Trophoblast cell (in vitro differentiated cells and primary cell): ENCODE data around the gene MAP2.

Experiments used
- DNase-seq, 2 donors: peaks; one replicate each; pipeline ENCODE4 v3.0.0-alpha.2; 2016
- H2AFZ ChIP-seq: 2 replicates; pipeline ENCODE4 v1.6.1; 2013; ENCODE audit warnings: low read length, moderate library complexity, mild to moderate bottlenecking; ENCODE audit not compliant: insufficient read depth, poor library complexity
- H2AK5ac ChIP-seq: 2 replicates; pipeline ENCODE4 v1.6.1; 2013; ENCODE audit warnings: mild to moderate bottlenecking, low read length
- H2BK120ac ChIP-seq: 2 replicates; pipeline ENCODE4 v1.6.1; 2013; ENCODE audit warnings: low read length, mild to moderate bottlenecking, moderate library complexity; ENCODE audit not compliant: insufficient read depth, poor library complexity
- H2BK12ac ChIP-seq: 2 replicates; pipeline ENCODE4 v1.6.1; 2013; ENCODE audit warnings: mild to moderate bottlenecking, low read length, moderate library complexity
- H2BK5ac ChIP-seq: 2 replicates; pipeline ENCODE4 v1.6.1; 2013; ENCODE audit warnings: low read length, low read depth, moderate library complexity, mild to moderate bottlenecking; ENCODE audit not compliant: poor library complexity
- H3K14ac ChIP-seq: 2 replicates; pipeline ENCODE4 v1.6.1; 2013; ENCODE audit warnings: mild to moderate bottlenecking, low read length
- H3K18ac ChIP-seq: 2 replicates; pipeline ENCODE4 v1.6.1; 2013; ENCODE audit warnings: mild to moderate bottlenecking, low read length
- H3K23ac ChIP-seq: 2 replicates; pipeline ENCODE4 v1.6.1; 2013; ENCODE audit warnings: low read length
- H3K27ac ChIP-seq: 2 replicates; pipeline ENCODE4 v1.5.1; 2013; ENCODE audit warnings: low read depth, mild to moderate bottlenecking, inconsistent platforms, low read length, moderate library complexity
- H3K27me3 ChIP-seq: 2 replicates; pipeline ENCODE4 v1.6.1; 2013; ENCODE audit warnings: inconsistent platforms, mild to moderate bottlenecking, low read length, moderate library complexity; ENCODE audit not compliant: insufficient read depth
- H3K36me3 ChIP-seq, 2 experiments: 1 replicate in 1 of 2; 2 replicates in 1 of 2; pipeline ENCODE4 v1.6.1; 2013; ENCODE audit warnings: low read length in 2 of 2, mild to moderate bottlenecking in 2 of 2, moderate library complexity in 1 of 2; ENCODE audit not compliant: insufficient read depth in 2 of 2, control insufficient read depth in 1 of 2
- H3K4ac ChIP-seq: 2 replicates; pipeline ENCODE4 v1.6.1; 2013; ENCODE audit warnings: low read depth, mild to moderate bottlenecking, low read length, moderate library complexity
- H3K4me1 ChIP-seq, 2 experiments: 1 replicate in 1 of 2; 2 replicates in 1 of 2; pipeline ENCODE4 v1.6.1; 2013; ENCODE audit warnings: low read length in 2 of 2, mild to moderate bottlenecking in 2 of 2, moderate library complexity in 1 of 2; ENCODE audit not compliant: insufficient read depth in 2 of 2, control insufficient read depth in 1 of 2
- H3K4me2 ChIP-seq: 2 replicates; pipeline ENCODE4 v1.6.1; 2013; ENCODE audit warnings: inconsistent platforms, mild to moderate bottlenecking, low read length, moderate library complexity
- H3K4me3 ChIP-seq: 2 replicates; pipeline ENCODE4 v1.5.1; 2013; ENCODE audit warnings: mild to moderate bottlenecking, low read depth, low read length, inconsistent platforms
- H3K79me1 ChIP-seq: one replicate; pipeline ENCODE4 v1.6.1; 2013; ENCODE audit warnings: low read length
- H3K79me2 ChIP-seq: 2 replicates; pipeline ENCODE4 v1.6.1; 2013; ENCODE audit warnings: low read length, mild to moderate bottlenecking; ENCODE audit not compliant: control insufficient read depth, insufficient read depth, poor library complexity
- H3K9ac ChIP-seq: 2 replicates; pipeline ENCODE4 v1.6.1; 2013; ENCODE audit warnings: mild to moderate bottlenecking, low read length
- H3K9me3 ChIP-seq: 2 replicates; pipeline ENCODE4 v1.6.1; 2013; ENCODE audit warnings: low read depth, mild to moderate bottlenecking, control low read depth, inconsistent platforms, low read length; ENCODE audit not compliant: insufficient read depth
- H4K12ac ChIP-seq: 2 replicates; pipeline ENCODE4 v1.6.1; 2013; ENCODE audit warnings: low read depth, mild to moderate bottlenecking, low read length, moderate library complexity
- H4K8ac ChIP-seq: 2 replicates; pipeline ENCODE4 v1.6.1; 2013; ENCODE audit warnings: low read depth, mild to moderate bottlenecking, low read length, moderate library complexity
- H4K91ac ChIP-seq: one replicate; pipeline ENCODE4 v1.6.1; 2013; ENCODE audit warnings: low read depth, mild to moderate bottlenecking, low read length, moderate library complexity
- WGBS: extraction: QIAGEN DNeasy Blood & Tissue Kit; methylation state at CpG from one replicate; pipeline ENCODE4 v1.1.7; 2013; ENCODE audit warnings: missing lambda C conversion rate; ENCODE audit not compliant: insufficient read length, insufficient coverage; ENCODE audit errors: extremely low coverage; 5-methylcytosine and 5-hydroxymethylcytosine counted together

The MAP2 gene

DNA sequence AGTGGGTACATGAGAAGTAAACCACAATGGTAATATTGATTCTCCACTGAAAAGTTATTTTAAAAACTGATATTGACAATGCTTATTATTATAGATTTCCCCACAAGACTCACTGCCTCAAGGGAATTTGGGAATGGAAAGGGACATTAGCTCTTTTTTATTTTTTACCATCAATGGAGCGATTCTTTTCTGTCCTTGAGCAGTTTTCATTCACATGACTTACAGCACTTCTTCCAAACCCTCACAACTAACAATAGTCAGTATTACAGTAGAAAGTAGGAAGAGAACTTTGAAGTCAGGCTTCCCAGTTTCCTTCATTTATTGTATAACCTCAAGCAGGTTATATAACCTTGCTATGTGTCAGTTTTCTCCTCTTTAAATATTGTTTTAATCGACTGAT lies 343.5 kb downstream of the MAP2 start:
- Histone ChIP-seq H3K9me3 (no peaks in the 10 kb centered on the region), H2BK5ac (no peak overlapping the region), H3K36me3 (no peaks in the 10 kb centered on the region), H3K79me1 (no peaks in the 10 kb centered on the region), H3K27ac (no peak overlapping the region), H3K4me1 (peaks cover 2 to 4% of the 10 kb centered on the region in 2 experiments), H4K8ac (no peak overlapping the region), H3K79me2 (no peaks in the 10 kb centered on the region), H3K4me2 (no peak overlapping the region), H3K4me3 (no peak overlapping the region), H3K23ac (no peak overlapping the region), H2BK12ac (no peak overlapping the region), H4K12ac (no peak overlapping the region), H3K27me3 (peaks cover 2% of the 10 kb centered on the region), H3K4ac (no peak overlapping the region), H3K14ac (no peak overlapping the region), H3K9ac (no peak overlapping the region), H2AFZ (no peak overlapping the region), H2BK120ac (no peak overlapping the region), H4K91ac (no peak overlapping the region), H2AK5ac (no peak overlapping the region), H3K18ac (no peak overlapping the region)
- WGBS = no CpG with 5 or more reads among the region's 2 CpGs
- no peak for DNase-seq

DNA sequence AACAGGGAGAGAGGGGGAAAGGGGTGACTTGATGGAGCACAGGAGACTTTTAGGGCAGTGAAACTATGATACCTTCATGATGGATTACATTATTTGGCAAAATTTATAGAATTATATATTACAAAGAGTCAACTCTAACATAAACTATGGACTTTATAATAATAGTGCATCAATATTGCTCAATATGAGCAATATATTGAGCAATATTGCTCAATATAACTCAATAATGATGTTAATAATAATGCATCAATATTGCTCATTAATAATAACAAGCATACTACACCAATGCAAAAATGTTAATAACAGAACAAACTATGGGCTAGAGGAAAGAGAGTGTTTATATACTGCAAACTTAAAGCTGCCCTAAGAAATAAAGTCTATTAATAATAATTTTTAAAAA lies 344.7 kb downstream of the MAP2 start:
- Histone ChIP-seq H3K4me1 (peaks cover 2 to 4% of the 10 kb centered on the region in 2 experiments), H3K79me2 (no peaks in the 10 kb centered on the region), H4K8ac (no peak overlapping the region), H2BK120ac (no peak overlapping the region), H3K18ac (no peak overlapping the region), H3K36me3 (no peaks in the 10 kb centered on the region), H4K12ac (no peak overlapping the region), H3K9ac (no peak overlapping the region), H3K79me1 (no peaks in the 10 kb centered on the region), H2BK12ac (no peak overlapping the region), H2AFZ (no peak overlapping the region), H3K4me3 (no peak overlapping the region), H3K27ac (no peak overlapping the region), H3K9me3 (no peaks in the 10 kb centered on the region), H3K14ac (no peak overlapping the region), H2BK5ac (no peak overlapping the region), H4K91ac (no peak overlapping the region), H3K4ac (no peak overlapping the region), H2AK5ac (no peak overlapping the region), H3K23ac (no peak overlapping the region), H3K27me3 (peaks cover 2% of the 10 kb centered on the region), H3K4me2 (no peak overlapping the region)
- no peak for DNase-seq

DNA sequence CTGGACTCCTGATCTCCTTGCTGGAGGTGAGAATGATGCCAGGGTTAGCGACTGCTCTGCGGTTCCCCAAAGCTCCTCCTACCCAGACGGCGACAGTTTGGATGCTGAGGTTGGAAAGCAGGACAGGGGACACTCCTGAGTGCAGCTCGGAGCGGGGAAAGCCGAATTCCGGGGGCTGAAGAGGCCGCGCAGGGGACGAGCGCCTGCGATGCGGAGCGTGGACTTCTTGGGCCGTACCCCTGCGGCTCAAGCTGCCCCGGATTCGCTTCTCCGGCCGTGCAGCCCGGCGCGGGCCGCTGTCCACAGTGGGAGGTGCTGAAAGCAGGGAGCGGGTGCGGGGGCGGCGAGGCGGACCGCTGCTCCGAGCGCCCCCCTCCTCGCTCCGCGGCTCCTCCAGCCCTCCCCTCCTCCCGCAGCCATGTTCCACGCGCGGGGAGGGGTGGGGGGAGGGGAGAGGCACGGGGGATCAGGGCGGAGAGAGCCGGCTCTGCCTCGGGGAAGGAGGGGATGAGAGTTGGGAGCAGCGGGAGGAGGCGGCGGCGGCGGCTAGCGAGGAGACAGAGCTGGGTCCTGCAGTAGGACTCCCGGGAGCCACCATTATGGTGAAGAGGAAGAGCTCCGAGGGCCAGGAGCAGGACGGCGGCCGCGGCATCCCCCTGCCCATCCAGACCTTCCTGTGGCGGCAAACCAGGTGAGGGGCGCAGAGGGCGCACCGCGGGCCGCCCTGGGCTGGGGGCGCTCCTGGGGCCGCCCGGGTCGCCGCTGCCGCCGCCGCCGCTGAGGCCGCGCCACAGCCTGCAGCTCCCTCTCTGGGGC lies 347.8 kb downstream of the MAP2 start, which contains the start of gene UNC80:
UNC80 (plus strand) TSS at position 359 of the 816 bp plus-strand sequence; CDS start at position 600, 241 bp downstream.
- H2BK120ac ChIP-seq = no peak within 1 kb of the TSS
- no peak within 1 kb of the TSS for H3K27ac ChIP-seq
- no peaks in the 10 kb centered on the region for H3K9me3 ChIP-seq
- no peak within 1 kb of the TSS for H3K9ac ChIP-seq
- peaks cover 2% of the 10 kb centered on the region for H3K27me3 ChIP-seq
- no peaks in the 10 kb centered on the region for H3K36me3 ChIP-seq
- peak within 1 kb of the TSS; percentile 79 for H3K4me2 ChIP-seq
- DNase-seq = peak; percentile 13 to 63
- no peak within 1 kb of the TSS for H2AK5ac ChIP-seq
- no peak within 1 kb of the TSS for H2BK5ac ChIP-seq
- H2AFZ ChIP-seq = peak within 1 kb of the TSS; percentile 67
- H3K4me3 ChIP-seq = peak within 1 kb of the TSS; percentile 71
- peaks cover 2 to 4% of the 10 kb centered on the region in 2 experiments for H3K4me1 ChIP-seq
- H3K18ac ChIP-seq = no peak within 1 kb of the TSS
- no peaks in the 10 kb centered on the region for H3K79me2 ChIP-seq
- WGBS = no CpG with 5 or more reads among the region's 73 CpGs
- H3K23ac ChIP-seq = no peak within 1 kb of the TSS
- no peak within 1 kb of the TSS for H4K12ac ChIP-seq
- H4K91ac ChIP-seq = no peak within 1 kb of the TSS
- no peaks in the 10 kb centered on the region for H3K79me1 ChIP-seq
- H4K8ac ChIP-seq = no peak within 1 kb of the TSS
- H2BK12ac ChIP-seq = no peak within 1 kb of the TSS
- H3K4ac ChIP-seq = no peak within 1 kb of the TSS
- H3K14ac ChIP-seq = no peak within 1 kb of the TSS

DNA sequence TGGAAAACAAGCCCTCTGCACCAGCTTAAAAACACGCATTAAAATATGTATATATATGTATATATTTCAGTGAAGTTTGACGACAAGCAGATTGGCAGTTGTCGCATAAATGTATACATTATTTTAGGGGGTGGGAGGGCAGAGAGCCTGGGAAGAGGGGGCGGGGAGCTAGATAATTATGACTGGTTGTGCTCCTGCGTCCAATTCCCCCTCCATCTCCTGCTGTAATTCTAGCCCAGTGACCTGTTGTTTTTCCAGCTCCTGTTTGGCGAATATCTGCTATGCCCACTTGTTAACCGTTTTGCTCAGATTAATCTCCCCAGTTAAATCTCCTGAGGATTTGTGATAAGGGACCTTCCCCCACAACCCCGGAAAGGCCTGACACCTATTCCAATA lies 348.4 kb downstream of the MAP2 start:
- H3K4me3 ChIP-seq = peak overlapping the region; percentile 71
- no peaks in the 10 kb centered on the region for H3K9me3 ChIP-seq
- H3K27ac ChIP-seq = no peak overlapping the region
- no CpG with 5 or more reads among the region's 8 CpGs for WGBS
- H2BK120ac ChIP-seq = no peak overlapping the region
- no peak overlapping the region for H3K14ac ChIP-seq
- no peak overlapping the region for H4K91ac ChIP-seq
- H3K18ac ChIP-seq = no peak overlapping the region
- no peak overlapping the region for H4K12ac ChIP-seq
- no peak for DNase-seq
- H2AFZ ChIP-seq = peak overlapping the region; percentile 49
- no peak overlapping the region for H4K8ac ChIP-seq
- H2AK5ac ChIP-seq = no peak overlapping the region
- no peaks in the 10 kb centered on the region for H3K36me3 ChIP-seq
- H2BK12ac ChIP-seq = no peak overlapping the region
- H3K4me2 ChIP-seq = peak overlapping the region; percentile 79
- peaks cover 2 to 4% of the 10 kb centered on the region in 2 experiments for H3K4me1 ChIP-seq
- peaks cover 2% of the 10 kb centered on the region for H3K27me3 ChIP-seq
- no peaks in the 10 kb centered on the region for H3K79me2 ChIP-seq
- no peaks in the 10 kb centered on the region for H3K79me1 ChIP-seq
- no peak overlapping the region for H3K9ac ChIP-seq
- no peak overlapping the region for H3K23ac ChIP-seq
- H2BK5ac ChIP-seq = no peak overlapping the region
- no peak overlapping the region for H3K4ac ChIP-seq
